Vagina (tissue), 2 donors: Measurements from ENCODE around the gene HOXA9.

ENCODE experiments used
- CTCF ChIP-seq, 3 experiments: fragments of 450-650 bp in 2 of 3; fragments of 200-600 bp in 1 of 3; sonication (generic) in 1 of 3; IDR thresholded peaks; one replicate each; pipeline ENCODE4 v1.5.1; 2017 to 2019; ENCODE audit warnings: antibody characterized with exemption in 3 of 3, mild to moderate bottlenecking in 2 of 3, moderate library complexity in 2 of 3
- POLR2AphosphoS5 ChIP-seq, 2 donors: sonication (generic); formaldehyde crosslinking; IDR thresholded peaks; one replicate each; pipeline ENCODE4 v1.9.0; 2017; ENCODE audit warnings: antibody characterized with exemption in 2 of 2, mild to moderate bottlenecking in 2 of 2, low read depth in 1 of 2; ENCODE audit not compliant: insufficient read depth in 1 of 2

DNA sequence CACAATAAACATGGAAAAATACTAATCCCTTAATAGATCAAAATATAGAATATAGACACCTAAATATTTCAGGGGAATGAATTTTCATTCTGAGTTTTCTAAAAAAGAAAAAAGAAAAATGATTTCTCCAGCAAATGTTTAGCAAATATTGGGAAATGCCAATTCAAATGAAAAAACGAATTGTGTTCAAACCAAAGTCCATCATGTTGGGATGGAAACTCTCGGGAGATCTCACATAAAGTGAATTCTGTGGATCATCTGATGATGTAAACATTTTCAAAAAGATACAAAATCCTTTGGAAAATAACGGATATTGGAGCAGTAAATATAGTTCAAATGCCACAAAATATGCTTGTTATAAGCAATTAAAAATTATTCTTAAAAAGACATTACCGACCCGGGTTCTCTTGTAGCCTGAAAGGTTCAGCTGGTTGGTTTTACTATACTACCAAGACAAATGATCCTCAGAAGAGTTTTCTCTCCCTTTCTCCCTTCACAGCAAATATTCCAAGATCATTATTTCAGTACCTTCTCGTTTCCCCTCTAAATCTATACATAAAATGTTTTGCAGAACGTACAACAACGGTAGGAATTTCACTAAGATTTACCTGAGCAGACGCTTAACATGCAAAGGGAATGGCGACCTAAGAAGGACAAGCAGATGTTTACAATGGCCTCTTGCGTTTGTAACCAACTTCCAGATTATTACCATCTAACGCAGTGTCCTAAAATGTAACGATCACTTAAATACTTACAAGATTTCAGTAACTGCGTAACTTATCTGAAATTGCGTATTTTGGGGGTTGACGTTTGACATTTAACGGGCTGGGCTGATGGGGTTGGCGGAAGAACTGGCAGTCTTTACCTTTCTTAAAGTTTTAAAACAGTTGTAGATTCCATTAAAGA is 32.1 kb upstream of the HOXA9 start:
- TF ChIP-seq CTCF (IDR thresholded peaks at IDR 0.05), result no peak
- no peak for TF ChIP-seq POLR2AphosphoS5 (IDR thresholded peaks at IDR 0.05; ENCODE audit: insufficient read depth in 1 of 2, low read depth in 1 of 2)
